HEK293 (cell line): Measurements from ENCODE around the gene PIM3.

Source experiments
- CTCF ChIA-PET: fragments of 350-600 bp; formaldehyde crosslinking; extraction: SDS; loops from one replicate; lab custom pipeline; 2021; ENCODE audit warnings: antibody characterized with exemption; lab: Yijun Ruan, JAX
- POLR2A ChIA-PET: fragments of 300-600 bp; formaldehyde crosslinking; extraction: SDS; loops from one replicate; lab custom pipeline; 2020; ENCODE audit warnings: antibody characterized with exemption, inconsistent platforms; lab: Yijun Ruan, JAX
- H3K27ac ChIP-seq: fragments of 200-500 bp; sonication (Bioruptor generic); 2 replicates; pipeline ENCODE4 v1.5.1; 2014; ENCODE audit warnings: low read depth, low read length, control low read depth, inconsistent platforms; ENCODE audit errors: extremely low read depth
- H3K36me3 ChIP-seq, 2 experiments: fragments of 200-500 bp in 1 of 2; sonication (Bioruptor generic) in 1 of 2; 1 replicate in 1 of 2; 2 replicates in 1 of 2; pipeline ENCODE4 v1.5.1; 2014 to 2017; ENCODE audit warnings: inconsistent platforms in 2 of 2, low read length in 2 of 2; ENCODE audit not compliant: control insufficient read depth in 2 of 2, insufficient read depth in 1 of 2
- H3K4me1 ChIP-seq: fragments of 200-500 bp; sonication (Bioruptor generic); 2 replicates; pipeline ENCODE4 v1.5.1; 2014; ENCODE audit warnings: mild to moderate bottlenecking, low read length, inconsistent platforms; ENCODE audit not compliant: control insufficient read depth, insufficient read depth
- H3K4me3 ChIP-seq: 2 replicates; pipeline ENCODE4 v1.5.1; 2011; ENCODE audit warnings: low read depth, mild to moderate bottlenecking, control low read depth, low read length, moderate library complexity
- H3K9me3 ChIP-seq: fragments of 200-500 bp; sonication (Bioruptor generic); 2 replicates; pipeline ENCODE4 v1.5.1; 2014; ENCODE audit warnings: low read depth, low read length, inconsistent platforms; ENCODE audit not compliant: control insufficient read depth, insufficient read depth
- BCL11B ChIP-seq: fragments of 450-650 bp; formaldehyde crosslinking; IDR thresholded peaks from 2 replicates; pipeline ENCODE4 v1.5.1; 2016; ENCODE audit warnings: low read depth, missing biosample characterization, missing genetic modification characterization
- GLI2 ChIP-seq: fragments of 450-650 bp; formaldehyde crosslinking; IDR thresholded peaks from 2 replicates; pipeline ENCODE4; 2017; ENCODE audit warnings: missing biosample characterization, missing genetic modification characterization, low read depth, borderline replicate concordance
- KLF7 ChIP-seq: fragments of 450-650 bp; formaldehyde crosslinking; IDR thresholded peaks from 2 replicates; pipeline ENCODE4 v1.5.1; 2016; ENCODE audit warnings: missing biosample characterization, missing genetic modification characterization, borderline replicate concordance
- PRDM4 ChIP-seq: fragments of 450-650 bp; formaldehyde crosslinking; IDR thresholded peaks from 2 replicates; pipeline ENCODE4 v1.5.1; 2017; ENCODE audit warnings: missing biosample characterization, missing genetic modification characterization
- PRDM6 ChIP-seq: fragments of 450-650 bp; formaldehyde crosslinking; IDR thresholded peaks from 2 replicates; pipeline ENCODE4 v1.5.1; 2017; ENCODE audit warnings: missing biosample characterization, missing genetic modification characterization
- REPIN1 ChIP-seq: fragments of 450-650 bp; formaldehyde crosslinking; IDR thresholded peaks from 2 replicates; pipeline ENCODE4 v1.5.1; 2017; ENCODE audit warnings: missing biosample characterization, missing genetic modification characterization, low read depth
- ZBTB21 ChIP-seq: fragments of 450-650 bp; formaldehyde crosslinking; IDR thresholded peaks from 2 replicates; pipeline ENCODE4 v1.5.1; 2017; ENCODE audit warnings: missing biosample characterization, missing genetic modification characterization
- ZBTB44 ChIP-seq: fragments of 450-650 bp; IDR thresholded peaks from 2 replicates; pipeline ENCODE4 v1.5.1; 2018; ENCODE audit warnings: missing biosample characterization, mild to moderate bottlenecking, missing genetic modification characterization
- ZNF132 ChIP-seq: fragments of 450-650 bp; formaldehyde crosslinking; IDR thresholded peaks from 2 replicates; pipeline ENCODE4 v1.5.1; 2017; ENCODE audit warnings: missing biosample characterization, missing genetic modification characterization, borderline replicate concordance
- ZNF157 ChIP-seq: fragments of 450-650 bp; formaldehyde crosslinking; IDR thresholded peaks from 2 replicates; pipeline ENCODE4 v1.5.1; 2016; ENCODE audit warnings: missing biosample characterization, missing genetic modification characterization
- ZNF2 ChIP-seq: fragments of 450-650 bp; formaldehyde crosslinking; IDR thresholded peaks from 2 replicates; pipeline ENCODE4 v1.5.1; 2016; ENCODE audit warnings: missing biosample characterization, missing genetic modification characterization
- ZNF223 ChIP-seq: fragments of 450-650 bp; formaldehyde crosslinking; IDR thresholded peaks from 2 replicates; pipeline ENCODE4 v1.5.1; 2016; ENCODE audit warnings: missing biosample characterization, missing genetic modification characterization
- ZNF266 ChIP-seq: fragments of 450-650 bp; formaldehyde crosslinking; IDR thresholded peaks from 2 replicates; pipeline ENCODE4 v1.5.1; 2016; ENCODE audit warnings: missing biosample characterization, missing genetic modification characterization, low read depth
- ZNF280C ChIP-seq: fragments of 450-650 bp; formaldehyde crosslinking; IDR thresholded peaks from 2 replicates; pipeline ENCODE4 v1.5.1; 2016; ENCODE audit warnings: missing biosample characterization, missing genetic modification characterization
- ZNF362 ChIP-seq: fragments of 450-650 bp; formaldehyde crosslinking; IDR thresholded peaks from 2 replicates; pipeline ENCODE4 v1.5.1; 2016; ENCODE audit warnings: missing biosample characterization, missing genetic modification characterization
- ZNF394 ChIP-seq: fragments of 450-650 bp; formaldehyde crosslinking; IDR thresholded peaks from 2 replicates; pipeline ENCODE4 v1.5.1; 2016; ENCODE audit warnings: missing biosample characterization, missing genetic modification characterization, mild to moderate bottlenecking, moderate library complexity, borderline replicate concordance
- ZNF423 ChIP-seq: fragments of 450-650 bp; formaldehyde crosslinking; IDR thresholded peaks from 2 replicates; pipeline ENCODE4 v1.5.1; 2016; ENCODE audit warnings: missing biosample characterization, missing genetic modification characterization
- ZNF596 ChIP-seq: fragments of 450-650 bp; IDR thresholded peaks from 2 replicates; pipeline ENCODE4 v1.5.0; 2018; ENCODE audit warnings: missing biosample characterization, mild to moderate bottlenecking, missing genetic modification characterization, moderate library complexity
- ZSCAN30 ChIP-seq: fragments of 450-650 bp; IDR thresholded peaks from 2 replicates; pipeline ENCODE4 v1.5.1; 2018; ENCODE audit warnings: missing biosample characterization, mild to moderate bottlenecking, missing genetic modification characterization, moderate library complexity

PIM3 gene

GRCh38 chr22:49947296-49947622 lies 13.3 kb upstream of the PIM3 start:
- TF ChIP-seq ZSCAN30 (no peak), ZBTB21 (no peak), REPIN1 (tag by site-specific recombination) (no peak), ZBTB44 (tag by site-specific recombination) (no peak), PRDM4 (tag by site-specific recombination) (no peak), ZNF280C (tag by site-specific recombination) (no peak), GLI2 (no peak), ZNF132 (no peak), BCL11B (tag by site-specific recombination) (no peak), ZNF223 (no peak), ZNF266 (tag by site-specific recombination) (no peak), ZNF362 (tag by site-specific recombination) (no peak), ZNF394 (tag by site-specific recombination) (no peak), ZNF596 (tag by site-specific recombination) (no peak), PRDM6 (tag by site-specific recombination) (no peak), ZNF157 (tag by site-specific recombination) (no peak), KLF7 (tag by site-specific recombination) (no peak), ZNF2 (tag by site-specific recombination) (no peak), ZNF423 (no peak)
- Histone ChIP-seq H3K36me3 (no peaks in the 10 kb centered on the region), H3K27ac (no peak overlapping the region), H3K9me3 (no peaks in the 10 kb centered on the region), H3K4me3 (no peak overlapping the region), H3K4me1 (peaks cover 3% of the 10 kb centered on the region)
- POLR2A ChIA-PET = interaction anchor here (1.0 to 1.1 kb wide), 2 partner anchors 15 to 18 kb away, joined by 3 to 4 read pairs; no protein-coding TSS in a partner anchor
- CTCF ChIA-PET = interaction anchor here (1.0 to 1.6 kb wide), 2 partner anchors 17 to 83 kb away, joined by 4 to 6 read pairs; no protein-coding TSS in a partner anchor
